Panc1 (cell line): ENCODE measurements around the gene CPXM1. TPM values are rescaled to one million over a fixed set of nuclear protein-coding genes. Genes with fewer than 3 reads are reported as not detected.

Experiments used
- ATAC-seq: fragments of 200-7000 bp; cut with Tn5 transposase; 2 replicates; pipeline ENCODE4 v1.9.1; 2020; ENCODE audit warnings: mild to moderate bottlenecking, moderate library complexity
- BruUV-seq: library from RNA; stranded (reverse); fragments of 400-500 nt; replicated peaks from 2 replicates; lab custom pipeline; 2021; lab: Mats Ljungman, UMichigan
- CTCF ChIA-PET: fragments of 300-600 bp; sonication (Branson Sonifier 250); formaldehyde crosslinking; loops from one replicate; lab custom pipeline; 2022; ENCODE audit warnings: antibody characterized with exemption; lab: Charles Lee
- POLR2A ChIA-PET: fragments of 300-600 bp; sonication (Branson Sonifier 250); formaldehyde crosslinking; loops from one replicate; lab custom pipeline; 2022; ENCODE audit warnings: antibody characterized with exemption; lab: Charles Lee
- DNase-seq: peaks from one replicate; pipeline ENCODE4 v3.0.0-alpha.2; 2010; ENCODE audit warnings: low read depth, low spot score
- H3K27ac ChIP-seq: 2 replicates; pipeline ENCODE4 v1.5.1; 2011; ENCODE audit warnings: mild to moderate bottlenecking, low read length, inconsistent platforms
- H3K27me3 ChIP-seq: fragments of 200-500 bp; sonication (Bioruptor generic); 2 replicates; pipeline ENCODE4 v1.6.0; 2014; ENCODE audit warnings: low read length, inconsistent platforms; ENCODE audit not compliant: control insufficient read depth, insufficient read depth
- H3K36me3 ChIP-seq: fragments of 200-500 bp; sonication (Bioruptor generic); 2 replicates; pipeline ENCODE4 v1.5.1; 2014; ENCODE audit warnings: inconsistent platforms, mild to moderate bottlenecking, low read length, moderate library complexity; ENCODE audit not compliant: control insufficient read depth, insufficient read depth
- H3K4me1 ChIP-seq: 2 replicates; pipeline ENCODE4 v1.5.1; 2011; ENCODE audit warnings: inconsistent platforms, mild to moderate bottlenecking, low read length, moderate library complexity; ENCODE audit not compliant: control insufficient read depth, insufficient read depth
- H3K4me3 ChIP-seq, 2 experiments: 2 replicates each; pipeline ENCODE4 v1.5.1; 2011 to 2012; ENCODE audit warnings: low read depth in 2 of 2, low read length in 2 of 2, mild to moderate bottlenecking in 2 of 2, inconsistent platforms in 1 of 2, moderate library complexity in 1 of 2
- H3K9me3 ChIP-seq: fragments of 200-500 bp; sonication (Bioruptor generic); 2 replicates; pipeline ENCODE4 v1.5.1; 2014; ENCODE audit warnings: low read depth, mild to moderate bottlenecking, inconsistent platforms, low read length, moderate library complexity; ENCODE audit not compliant: control insufficient read depth, insufficient read depth
- POLR2AphosphoS5 ChIP-seq: IDR thresholded peaks from 2 replicates; pipeline ENCODE4 v1.6.1; 2012; ENCODE audit warnings: mild to moderate bottlenecking, low read depth, low read length, moderate library complexity
- SIN3A ChIP-seq: IDR thresholded peaks from 2 replicates; pipeline ENCODE4 v1.6.1; 2012; ENCODE audit warnings: low read depth, mild to moderate bottlenecking, low read length, moderate library complexity, borderline replicate concordance; ENCODE audit not compliant: insufficient read depth
- TCF7L2 ChIP-seq: IDR thresholded peaks from 2 replicates; pipeline ENCODE4 v1.6.1; 2011; ENCODE audit warnings: mild to moderate bottlenecking, low read depth, low read length, inconsistent platforms
- in situ Hi-C: cut with HindIII; loops from 2 replicates; pipeline ENCODE4 v1.10.0; 2016; ENCODE audit warnings: low sequenced_read_pairs, low pct_unique_long_range_greater_than_20kb
- intact Hi-C: fragments of 100-400 bp; cut with micrococcal nuclease; formaldehyde crosslinking; loops from one replicate; pipeline ENCODE4 v1.10.0; 2022; ENCODE audit not compliant: unreplicated experiment
- total RNA-seq: library from RNA; stranded (reverse); gene quantifications from one replicate; pipeline ENCODE4 v1.2.1, GENCODE V29; 2021; ENCODE audit not compliant: unreplicated experiment
- TF ChIP-seq, protein P1 (sequence below): fragments of 450-650 bp; IDR thresholded peaks from 2 replicates; pipeline ENCODE4 v1.5.1; 2017; ENCODE audit warnings: mild to moderate bottlenecking
- TF ChIP-seq, protein P2 (sequence below), 2 experiments: IDR thresholded peaks; 2 replicates each; pipeline ENCODE4 v1.6.1; 2011 to 2012; ENCODE audit warnings: low read depth in 2 of 2, control low read depth in 1 of 2, low read length in 1 of 2, mild to moderate bottlenecking in 1 of 2, moderate library complexity in 1 of 2; ENCODE audit not compliant: insufficient read depth in 1 of 2

The CPXM1 gene
- total RNA-seq, 1 experiment from 2014 or later = not detected

DNA sequence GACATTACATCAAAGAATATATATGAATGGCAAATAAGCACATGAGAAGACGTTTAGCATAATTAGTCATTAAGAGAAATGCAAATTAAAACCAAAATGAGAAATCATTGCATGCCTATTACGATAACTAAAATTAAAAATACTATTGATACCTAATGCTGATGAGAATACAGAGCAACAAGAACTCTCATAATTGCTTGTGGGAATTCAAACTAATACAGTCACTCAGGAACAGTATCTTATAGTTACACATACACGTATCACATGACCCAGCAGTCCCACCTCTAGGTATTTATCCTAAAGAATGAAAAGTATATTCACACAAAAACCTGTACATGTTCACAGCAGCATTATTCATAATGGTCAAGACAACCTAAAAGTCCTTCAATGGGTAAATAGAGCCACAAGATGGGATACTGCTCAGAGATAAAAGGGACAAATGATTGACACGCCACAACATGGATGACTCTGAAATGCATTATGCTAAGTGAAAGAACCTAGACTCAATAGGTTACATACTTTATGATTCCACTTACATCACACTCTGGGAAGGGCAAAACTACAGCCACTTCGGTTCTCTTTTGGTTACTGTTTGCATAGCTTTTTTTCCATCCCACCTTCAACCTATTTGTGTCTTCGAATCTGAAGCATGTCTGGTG, 16.4 kb downstream of the CPXM1 start:
- intact Hi-C loops = no loop called here
- Histone ChIP-seq H3K4me1 (no peaks in the 10 kb centered on the region), H3K9me3 (no peaks in the 10 kb centered on the region), H3K27me3 (peaks cover 4% of the 10 kb centered on the region; the same call in 1 of the 2 replicates), H3K27ac (no peak overlapping the region), H3K36me3 (no peaks in the 10 kb centered on the region), H3K4me3 (no peak overlapping the region)
- ChIA-PET POLR2A (no interaction called here), CTCF (no interaction called here)
- TF ChIP-seq, protein P1, sequence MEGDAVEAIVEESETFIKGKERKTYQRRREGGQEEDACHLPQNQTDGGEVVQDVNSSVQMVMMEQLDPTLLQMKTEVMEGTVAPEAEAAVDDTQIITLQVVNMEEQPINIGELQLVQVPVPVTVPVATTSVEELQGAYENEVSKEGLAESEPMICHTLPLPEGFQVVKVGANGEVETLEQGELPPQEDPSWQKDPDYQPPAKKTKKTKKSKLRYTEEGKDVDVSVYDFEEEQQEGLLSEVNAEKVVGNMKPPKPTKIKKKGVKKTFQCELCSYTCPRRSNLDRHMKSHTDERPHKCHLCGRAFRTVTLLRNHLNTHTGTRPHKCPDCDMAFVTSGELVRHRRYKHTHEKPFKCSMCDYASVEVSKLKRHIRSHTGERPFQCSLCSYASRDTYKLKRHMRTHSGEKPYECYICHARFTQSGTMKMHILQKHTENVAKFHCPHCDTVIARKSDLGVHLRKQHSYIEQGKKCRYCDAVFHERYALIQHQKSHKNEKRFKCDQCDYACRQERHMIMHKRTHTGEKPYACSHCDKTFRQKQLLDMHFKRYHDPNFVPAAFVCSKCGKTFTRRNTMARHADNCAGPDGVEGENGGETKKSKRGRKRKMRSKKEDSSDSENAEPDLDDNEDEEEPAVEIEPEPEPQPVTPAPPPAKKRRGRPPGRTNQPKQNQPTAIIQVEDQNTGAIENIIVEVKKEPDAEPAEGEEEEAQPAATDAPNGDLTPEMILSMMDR = no peak
- TF ChIP-seq POLR2AphosphoS5 = no peak
- no peak for TF ChIP-seq TCF7L2
- no TSS peak for BruUV-seq
- in situ Hi-C loops = no loop called here
- ATAC-seq = no peak
- DNase-seq = no peak

DNA sequence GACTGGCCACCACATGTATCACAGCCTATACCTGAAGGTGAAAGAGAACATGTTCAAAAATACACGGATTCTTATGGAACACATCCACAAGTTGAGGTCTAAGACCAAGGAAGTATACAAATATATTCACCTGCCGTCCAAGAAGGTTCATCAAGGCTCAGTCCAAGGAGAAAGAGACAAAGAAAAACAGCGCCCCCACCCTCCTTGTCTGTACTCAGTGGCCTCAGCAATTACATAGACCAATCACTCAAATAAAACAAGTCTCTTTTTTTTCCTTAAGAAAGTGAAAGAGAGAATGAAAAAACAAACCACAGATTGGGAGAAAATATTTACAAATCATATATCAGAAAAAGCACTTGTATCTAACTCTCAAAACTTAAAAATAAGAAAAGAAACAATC, 19.5 kb downstream of the CPXM1 start:
- in situ Hi-C loops (no loop called here), intact Hi-C loops (no loop called here)
- Histone ChIP-seq H3K4me3 (no peak overlapping the region), H3K36me3 (no peaks in the 10 kb centered on the region), H3K27me3 (peaks cover 4% of the 10 kb centered on the region; the same call in 1 of the 2 replicates), H3K27ac (no peak overlapping the region), H3K4me1 (no peaks in the 10 kb centered on the region), H3K9me3 (no peaks in the 10 kb centered on the region)
- TF ChIP-seq SIN3A (no peak), POLR2AphosphoS5 (no peak), TCF7L2 (no peak)
- TF ChIP-seq, protein P1 = no peak
- TF ChIP-seq, protein P2, sequence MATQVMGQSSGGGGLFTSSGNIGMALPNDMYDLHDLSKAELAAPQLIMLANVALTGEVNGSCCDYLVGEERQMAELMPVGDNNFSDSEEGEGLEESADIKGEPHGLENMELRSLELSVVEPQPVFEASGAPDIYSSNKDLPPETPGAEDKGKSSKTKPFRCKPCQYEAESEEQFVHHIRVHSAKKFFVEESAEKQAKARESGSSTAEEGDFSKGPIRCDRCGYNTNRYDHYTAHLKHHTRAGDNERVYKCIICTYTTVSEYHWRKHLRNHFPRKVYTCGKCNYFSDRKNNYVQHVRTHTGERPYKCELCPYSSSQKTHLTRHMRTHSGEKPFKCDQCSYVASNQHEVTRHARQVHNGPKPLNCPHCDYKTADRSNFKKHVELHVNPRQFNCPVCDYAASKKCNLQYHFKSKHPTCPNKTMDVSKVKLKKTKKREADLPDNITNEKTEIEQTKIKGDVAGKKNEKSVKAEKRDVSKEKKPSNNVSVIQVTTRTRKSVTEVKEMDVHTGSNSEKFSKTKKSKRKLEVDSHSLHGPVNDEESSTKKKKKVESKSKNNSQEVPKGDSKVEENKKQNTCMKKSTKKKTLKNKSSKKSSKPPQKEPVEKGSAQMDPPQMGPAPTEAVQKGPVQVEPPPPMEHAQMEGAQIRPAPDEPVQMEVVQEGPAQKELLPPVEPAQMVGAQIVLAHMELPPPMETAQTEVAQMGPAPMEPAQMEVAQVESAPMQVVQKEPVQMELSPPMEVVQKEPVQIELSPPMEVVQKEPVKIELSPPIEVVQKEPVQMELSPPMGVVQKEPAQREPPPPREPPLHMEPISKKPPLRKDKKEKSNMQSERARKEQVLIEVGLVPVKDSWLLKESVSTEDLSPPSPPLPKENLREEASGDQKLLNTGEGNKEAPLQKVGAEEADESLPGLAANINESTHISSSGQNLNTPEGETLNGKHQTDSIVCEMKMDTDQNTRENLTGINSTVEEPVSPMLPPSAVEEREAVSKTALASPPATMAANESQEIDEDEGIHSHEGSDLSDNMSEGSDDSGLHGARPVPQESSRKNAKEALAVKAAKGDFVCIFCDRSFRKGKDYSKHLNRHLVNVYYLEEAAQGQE (IDR thresholded peaks at IDR 0.05; ENCODE audit: insufficient read depth in 1 of 2, low read depth in 2 of 2, low read length in 1 of 2) = no peak
- ChIA-PET POLR2A (no interaction called here), CTCF (no interaction called here)
- BruUV-seq = no TSS peak
- ATAC-seq (no peak), DNase-seq (no peak)
